ENCODE measurements around the gene MGARP.
"Not testable (repeated sequence)": the region's sequence is repeated elsewhere in the genome, so short reads cannot be mapped to it uniquely, and the experiment has no call there.

The MGARP gene

GRCh38 chr4:139279760-139280620 is at the start of gene MGARP:
Gene MGARP, minus strand, starts transcription at chr4:139280225. Its CDS starts 67 bp downstream, at chr4:139280158.
- in situ Hi-C loops (cut with MboI; ENCODE audit: low sequenced_read_pairs): no loop called here

GRCh38 chr4:139329665-139330200 is 49.7 kb upstream of the MGARP start:
- in situ Hi-C loops (cut with MboI; ENCODE audit: low sequenced_read_pairs): no loop called here

GRCh38 chr4:139324620-139325019 is 44.6 kb upstream of the MGARP start:
- in situ Hi-C loops (cut with MboI; ENCODE audit: low sequenced_read_pairs): no loop called here

GRCh38 chr4:139322541-139322940 is 42.5 kb upstream of the MGARP start:
- in situ Hi-C loops (cut with MboI; ENCODE audit: low sequenced_read_pairs): not testable (repeated sequence)

GRCh38 chr4:139322070-139322469 is 42.0 kb upstream of the MGARP start:
- in situ Hi-C loops (cut with MboI; ENCODE audit: low sequenced_read_pairs): not testable (repeated sequence)

GRCh38 chr4:139319571-139319970 is 39.5 kb upstream of the MGARP start:
- in situ Hi-C loops (cut with MboI; ENCODE audit: low sequenced_read_pairs): no loop called here

GRCh38 chr4:139317635-139318034 is 37.6 kb upstream of the MGARP start:
- in situ Hi-C loops (cut with MboI; ENCODE audit: low sequenced_read_pairs): no loop called here

GRCh38 chr4:139316733-139317132 is 36.7 kb upstream of the MGARP start:
- in situ Hi-C loops (cut with MboI; ENCODE audit: low sequenced_read_pairs): no loop called here

- in situ Hi-C loops (cut with MboI; ENCODE audit: low sequenced_read_pairs): no loop called here
Measured at GRCh38 chr4:139315221-139315675, 35.2 kb upstream of the MGARP start.

- in situ Hi-C loops (cut with MboI; ENCODE audit: low sequenced_read_pairs): no loop called here
Measured at GRCh38 chr4:139314047-139314800, 34.2 kb upstream of the MGARP start.

- in situ Hi-C loops (cut with MboI; ENCODE audit: low sequenced_read_pairs): not testable (repeated sequence)
Measured at GRCh38 chr4:139313414-139313813, 33.4 kb upstream of the MGARP start.

GRCh38 chr4:139312552-139313332 is 32.7 kb upstream of the MGARP start:
- in situ Hi-C loops (cut with MboI; ENCODE audit: low sequenced_read_pairs): no loop called here

GRCh38 chr4:139311909-139312308 is 31.9 kb upstream of the MGARP start:
- in situ Hi-C loops (cut with MboI; ENCODE audit: low sequenced_read_pairs): no loop called here

- in situ Hi-C loops (cut with MboI; ENCODE audit: low sequenced_read_pairs): no loop called here
Measured at GRCh38 chr4:139304920-139305319, 24.9 kb upstream of the MGARP start.

- in situ Hi-C loops (cut with MboI; ENCODE audit: low sequenced_read_pairs): no loop called here
Measured at GRCh38 chr4:139301821-139302611, 22.0 kb upstream of the MGARP start, which contains the start of gene NDUFC1. Gene NDUFC1, minus strand, starts transcription at chr4:139302477. Its CDS starts 6,679 bp downstream, at chr4:139295798.

GRCh38 chr4:139301113-139301820 is 21.2 kb upstream of the MGARP start, which contains the start of gene NAA15:
Gene NAA15, plus strand, starts transcription at chr4:139301505. Its CDS starts 273 bp downstream, at chr4:139301778.
- in situ Hi-C loops (cut with MboI; ENCODE audit: low sequenced_read_pairs): no loop called here

- in situ Hi-C loops (cut with MboI; ENCODE audit: low sequenced_read_pairs): no loop called here
Measured at GRCh38 chr4:139300431-139301112, 20.5 kb upstream of the MGARP start.

GRCh38 chr4:139299536-139299935 is 19.5 kb upstream of the MGARP start:
- in situ Hi-C loops (cut with MboI; ENCODE audit: low sequenced_read_pairs): no loop called here

- in situ Hi-C loops (cut with MboI; ENCODE audit: low sequenced_read_pairs): no loop called here
Measured at GRCh38 chr4:139297001-139297410, 17.0 kb upstream of the MGARP start.
